ENCODE measurements around the gene CRB2.

CRB2 gene

DNA sequence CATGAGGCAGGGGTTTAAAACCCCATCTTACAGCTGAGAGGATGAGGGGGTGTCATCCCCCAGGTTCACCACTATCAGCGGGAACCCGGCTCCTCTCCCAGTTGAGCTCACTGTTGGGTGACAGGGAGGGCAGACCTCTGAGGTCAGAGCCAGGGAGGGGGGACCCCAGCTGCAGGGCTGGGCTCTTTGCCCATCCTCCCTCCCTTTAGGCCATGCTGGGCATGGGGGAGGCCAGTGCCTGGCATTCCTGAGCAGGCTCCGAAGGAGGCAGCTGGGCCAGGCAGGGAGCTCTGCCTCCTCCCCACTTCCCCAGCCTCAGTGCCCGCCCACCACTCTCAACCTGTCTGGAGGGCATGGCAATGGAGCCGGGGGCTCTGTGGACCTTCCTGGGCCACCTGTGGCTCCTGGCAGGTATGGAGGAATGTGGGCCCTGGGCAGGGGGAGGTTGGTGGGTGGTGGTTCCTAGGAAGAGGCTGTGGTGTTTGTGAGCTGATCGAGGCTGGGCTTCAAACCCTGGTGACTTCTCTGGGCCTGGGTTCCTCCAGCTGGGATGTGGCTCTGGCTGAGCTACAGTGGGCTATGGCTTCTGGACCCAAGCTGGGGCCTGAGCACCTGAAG is 12.6 kb downstream of the CRB2 start:
- H3K4me3 ChIP-seq (ENCODE audit: low read depth, low read length): no peak overlapping the region
- in situ Hi-C loops (cut with HindIII; ENCODE audit: low sequenced_read_pairs): no loop called here
- TF ChIP-seq CTCF (IDR thresholded peaks at IDR 0.05; ENCODE audit: low read depth, low read length, missing control alignments): no peak
- no peak for DNase-seq (ENCODE audit: low read depth)

DNA sequence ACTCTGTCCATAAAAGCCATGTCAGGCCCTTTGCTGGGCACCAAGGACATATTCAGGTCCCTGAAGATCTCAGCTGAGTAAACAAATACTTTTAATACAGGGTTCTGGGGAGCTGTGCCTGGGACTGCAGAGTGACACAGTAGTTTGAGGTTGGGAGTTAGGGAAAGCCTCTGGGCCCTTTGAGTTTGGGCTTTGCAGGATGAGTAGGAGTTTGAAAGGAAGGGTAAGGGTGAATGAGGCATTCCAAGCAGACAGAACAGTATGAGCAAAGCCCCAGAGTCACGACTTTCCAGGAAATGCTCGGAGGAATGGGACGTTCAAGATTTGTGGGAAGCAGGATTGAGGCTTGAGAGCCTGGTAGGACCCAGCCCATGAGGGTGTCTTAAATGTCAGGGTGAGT is 13.3 kb downstream of the CRB2 start:
- no peak for DNase-seq (ENCODE audit: low read depth)
- H3K4me3 ChIP-seq (ENCODE audit: low read depth, low read length): no peak overlapping the region
- no peak for TF ChIP-seq CTCF (IDR thresholded peaks at IDR 0.05; ENCODE audit: low read depth, low read length, missing control alignments)
- in situ Hi-C loops (cut with HindIII; ENCODE audit: low sequenced_read_pairs): no loop called here

DNA sequence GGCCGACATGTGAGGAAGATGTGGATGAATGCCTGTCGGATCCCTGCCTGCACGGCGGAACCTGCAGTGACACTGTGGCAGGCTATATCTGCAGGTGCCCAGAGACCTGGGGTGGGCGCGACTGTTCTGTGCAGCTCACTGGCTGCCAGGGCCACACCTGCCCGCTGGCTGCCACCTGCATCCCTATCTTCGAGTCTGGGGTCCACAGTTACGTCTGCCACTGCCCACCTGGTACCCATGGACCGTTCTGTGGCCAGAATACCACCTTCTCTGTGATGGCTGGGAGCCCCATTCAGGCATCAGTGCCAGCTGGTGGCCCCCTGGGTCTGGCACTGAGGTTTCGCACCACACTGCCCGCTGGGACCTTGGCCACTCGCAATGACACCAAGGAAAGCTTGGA is 14.1 kb downstream of the CRB2 start:
- no peak for DNase-seq (ENCODE audit: low read depth)
- TF ChIP-seq CTCF (IDR thresholded peaks at IDR 0.05; ENCODE audit: low read depth, low read length, missing control alignments): no peak

DNA sequence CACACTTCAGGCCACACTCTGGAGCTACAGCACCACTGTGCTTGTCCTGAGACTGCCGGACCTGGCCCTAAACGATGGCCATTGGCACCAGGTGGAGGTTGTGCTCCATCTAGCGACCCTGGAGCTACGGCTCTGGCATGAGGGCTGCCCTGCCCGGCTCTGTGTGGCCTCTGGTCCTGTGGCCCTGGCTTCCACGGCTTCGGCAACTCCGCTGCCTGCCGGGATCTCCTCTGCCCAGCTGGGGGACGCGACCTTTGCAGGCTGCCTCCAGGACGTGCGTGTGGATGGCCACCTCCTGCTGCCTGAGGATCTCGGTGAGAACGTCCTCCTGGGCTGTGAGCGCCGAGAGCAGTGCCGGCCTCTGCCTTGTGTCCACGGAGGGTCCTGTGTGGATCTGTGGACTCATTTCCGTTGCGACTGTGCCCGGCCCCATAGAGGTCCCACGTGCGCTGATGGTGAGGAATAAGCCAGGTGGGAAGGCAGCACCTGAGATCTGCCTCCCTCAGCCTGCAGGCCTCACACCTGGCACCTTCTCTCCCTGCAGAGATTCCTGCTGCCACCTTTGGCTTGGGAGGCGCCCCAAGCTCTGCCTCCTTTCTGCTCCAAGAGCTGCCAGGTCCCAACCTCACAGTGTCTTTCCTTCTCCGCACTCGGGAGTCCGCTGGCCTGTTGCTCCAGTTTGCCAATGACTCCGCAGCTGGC is 14.7 kb downstream of the CRB2 start:
- in situ Hi-C loops (cut with HindIII; ENCODE audit: low sequenced_read_pairs): no loop called here
- H3K4me3 ChIP-seq (ENCODE audit: low read depth, low read length): no peak overlapping the region
- TF ChIP-seq CTCF (IDR thresholded peaks at IDR 0.05; ENCODE audit: low read depth, low read length, missing control alignments): no peak
- DNase-seq (ENCODE audit: low read depth): no peak

More for the DNA sequence above, 14.1 kb downstream of the CRB2 start:
- no peak overlapping the region for H3K4me3 ChIP-seq (ENCODE audit: low read depth, low read length)
- in situ Hi-C loops (cut with HindIII; ENCODE audit: low sequenced_read_pairs): no loop called here

DNA sequence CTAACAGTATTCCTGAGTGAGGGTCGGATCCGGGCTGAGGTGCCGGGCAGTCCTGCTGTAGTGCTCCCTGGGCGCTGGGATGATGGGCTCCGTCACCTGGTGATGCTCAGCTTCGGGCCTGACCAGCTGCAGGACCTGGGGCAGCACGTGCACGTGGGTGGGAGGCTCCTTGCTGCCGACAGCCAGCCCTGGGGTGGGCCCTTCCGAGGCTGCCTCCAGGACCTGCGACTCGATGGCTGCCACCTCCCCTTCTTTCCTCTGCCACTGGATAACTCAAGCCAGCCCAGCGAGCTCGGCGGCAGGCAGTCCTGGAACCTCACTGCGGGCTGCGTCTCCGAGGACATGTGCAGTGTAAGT is 15.2 kb downstream of the CRB2 start:
- no peak for DNase-seq (ENCODE audit: low read depth)
- no peak overlapping the region for H3K4me3 ChIP-seq (ENCODE audit: low read depth, low read length)
- in situ Hi-C loops (cut with HindIII; ENCODE audit: low sequenced_read_pairs): no loop called here
- no peak for TF ChIP-seq CTCF (IDR thresholded peaks at IDR 0.05; ENCODE audit: low read depth, low read length, missing control alignments)

GRCh38 chr9:123371805-123372590 is 16.0 kb downstream of the CRB2 start:
- in situ Hi-C loops (cut with HindIII; ENCODE audit: low sequenced_read_pairs): no loop called here
- DNase-seq (ENCODE audit: low read depth): no peak
- no peak overlapping the region for H3K4me3 ChIP-seq (ENCODE audit: low read depth, low read length)
- TF ChIP-seq CTCF (IDR thresholded peaks at IDR 0.05; ENCODE audit: low read depth, low read length, missing control alignments): no peak
